Ectodermal cell (in vitro differentiated cells): ENCODE measurements around the gene TMPRSS2.

Source experiments
- H3K27ac ChIP-seq: 2 replicates; pipeline ENCODE4 v1.7.0; 2013; ENCODE audit warnings: mild to moderate bottlenecking, low read depth, low read length; ENCODE audit not compliant: insufficient read depth, poor library complexity, severe bottlenecking
- H3K27me3 ChIP-seq: 2 replicates; pipeline ENCODE4 v1.7.0; 2013; ENCODE audit warnings: mild to moderate bottlenecking, low read length; ENCODE audit not compliant: insufficient read depth, control insufficient read depth, poor library complexity, severe bottlenecking
- H3K36me3 ChIP-seq: one replicate; pipeline ENCODE4 v1.7.0; 2013; ENCODE audit warnings: low read length; ENCODE audit not compliant: control insufficient read depth, insufficient read depth
- H3K4me1 ChIP-seq: one replicate; pipeline ENCODE4 v1.7.0; 2013; ENCODE audit warnings: low read length; ENCODE audit not compliant: control insufficient read depth, insufficient read depth
- H3K4me3 ChIP-seq: 2 replicates; pipeline ENCODE4 v1.7.0; 2013; ENCODE audit warnings: low read depth, low read length, control low read depth; ENCODE audit not compliant: insufficient read depth
- H3K9me3 ChIP-seq: 2 replicates; pipeline ENCODE4 v1.7.0; 2013; ENCODE audit warnings: mild to moderate bottlenecking, low read length, moderate library complexity; ENCODE audit not compliant: control insufficient read depth
- WGBS, 2 experiments: methylation state at CpG; one replicate each; pipeline ENCODE4 v1.1.7; 2013; ENCODE audit warnings: missing lambda C conversion rate in 2 of 2; 5-methylcytosine and 5-hydroxymethylcytosine counted together

Gene TMPRSS2

DNA sequence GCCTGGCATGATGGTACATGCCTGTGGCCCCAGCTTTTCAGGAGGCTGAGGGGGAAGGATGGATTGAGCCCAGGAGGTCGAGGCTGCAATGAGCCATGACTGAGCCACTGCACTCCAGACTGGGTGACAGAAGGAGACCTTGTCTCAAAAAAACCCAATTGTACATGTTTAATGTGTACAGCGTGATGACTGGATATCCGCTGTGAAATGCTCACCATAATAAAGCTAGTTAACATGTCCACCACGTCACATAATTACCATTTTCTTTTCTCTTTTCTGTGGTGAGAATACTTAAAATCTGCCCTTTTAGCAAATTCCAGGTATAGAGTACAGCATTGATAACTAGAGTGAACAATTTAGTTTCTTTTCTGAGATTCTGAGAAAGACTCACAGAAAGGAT is 24.0 kb downstream of the TMPRSS2 start:
- Histone ChIP-seq H3K4me3 (no peak overlapping the region), H3K36me3 (no peaks in the 10 kb centered on the region), H3K27ac (no peak overlapping the region), H3K4me1 (no peaks in the 10 kb centered on the region), H3K9me3 (no peaks in the 10 kb centered on the region), H3K27me3 (no peaks in the 10 kb centered on the region)
- WGBS, 2 experiments, result 87 to 93% methylated on average over 4 of the region's 4 CpGs

DNA sequence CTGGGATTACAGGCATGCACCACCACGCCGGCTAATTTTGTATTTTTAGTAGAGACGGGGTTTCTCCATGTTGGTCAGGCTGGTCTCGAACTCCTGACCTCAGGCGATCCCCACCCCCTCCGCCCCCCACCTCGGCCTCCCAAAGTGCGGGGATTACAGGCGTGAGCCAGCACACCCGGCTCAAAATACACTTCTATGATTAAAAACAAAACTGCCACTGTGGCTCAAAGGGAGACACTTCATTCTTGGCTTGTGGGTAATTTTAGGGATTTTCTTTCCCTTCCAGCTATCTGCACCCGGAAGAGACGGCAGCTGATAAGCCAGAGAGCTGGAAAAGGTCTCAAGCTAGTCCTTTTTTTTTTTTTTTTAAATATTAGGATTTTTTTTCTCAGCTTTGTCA is 24.5 kb downstream of the TMPRSS2 start:
- 85 to 90% methylated on average over 9 to 12 of the region's 12 CpGs for WGBS, 2 experiments
- H3K4me1 ChIP-seq, result peaks cover 3% of the 10 kb centered on the region
- H3K36me3 ChIP-seq, result no peaks in the 10 kb centered on the region
- no peaks in the 10 kb centered on the region for H3K27me3 ChIP-seq
- H3K9me3 ChIP-seq, result no peaks in the 10 kb centered on the region
- no peak overlapping the region for H3K27ac ChIP-seq
- H3K4me3 ChIP-seq, result no peak overlapping the region

DNA sequence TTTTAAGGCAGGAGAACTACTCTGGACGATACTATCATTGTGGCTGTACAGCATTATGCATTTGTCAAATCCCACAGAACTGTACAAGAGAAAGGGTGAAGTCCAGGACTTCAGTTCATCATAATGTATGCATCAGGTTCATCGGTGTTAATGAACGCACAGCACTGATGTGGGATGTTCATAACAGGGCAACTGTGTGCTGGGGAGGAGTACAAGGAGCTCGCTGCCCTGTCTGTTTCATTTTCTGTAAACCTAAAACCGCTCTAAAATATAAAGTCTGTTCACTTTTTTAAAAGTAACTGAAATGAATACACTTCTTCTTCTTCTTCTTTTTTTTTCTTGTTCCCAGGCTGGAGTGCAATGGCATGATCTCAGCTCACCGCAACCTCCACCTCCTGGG is 25.0 kb downstream of the TMPRSS2 start:
- Histone ChIP-seq H3K27ac (no peak overlapping the region), H3K4me3 (no peak overlapping the region), H3K36me3 (no peaks in the 10 kb centered on the region), H3K27me3 (no peaks in the 10 kb centered on the region), H3K9me3 (no peaks in the 10 kb centered on the region), H3K4me1 (peaks cover 7% of the 10 kb centered on the region)
- 90 to 98% methylated on average over 6 of the region's 6 CpGs for WGBS, 2 experiments

DNA sequence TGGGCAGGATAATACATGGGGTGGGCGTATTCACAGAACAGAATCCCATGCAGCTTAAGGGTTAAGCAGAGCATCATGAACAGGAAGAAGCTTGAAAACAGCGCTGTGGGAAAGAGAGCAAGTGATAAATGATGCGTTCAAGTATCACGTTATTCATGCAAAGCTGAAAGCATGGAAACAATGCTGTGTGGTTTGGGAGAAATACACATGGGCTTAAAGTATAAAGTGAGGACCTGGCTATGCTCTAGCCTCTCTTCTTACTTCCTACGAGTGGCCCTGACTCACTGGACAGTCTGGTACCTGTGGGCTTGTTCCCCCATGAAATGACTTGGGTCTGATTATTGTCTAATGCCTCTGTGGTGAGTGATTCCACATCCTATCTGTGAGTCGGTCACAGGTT is 25.7 kb downstream of the TMPRSS2 start:
- Histone ChIP-seq H3K27ac (no peak overlapping the region), H3K27me3 (no peaks in the 10 kb centered on the region), H3K4me1 (peaks cover 12% of the 10 kb centered on the region), H3K9me3 (no peaks in the 10 kb centered on the region), H3K4me3 (no peak overlapping the region), H3K36me3 (no peaks in the 10 kb centered on the region)
- WGBS, 2 experiments, result 92 to 93% methylated on average over 6 of the region's 6 CpGs

DNA sequence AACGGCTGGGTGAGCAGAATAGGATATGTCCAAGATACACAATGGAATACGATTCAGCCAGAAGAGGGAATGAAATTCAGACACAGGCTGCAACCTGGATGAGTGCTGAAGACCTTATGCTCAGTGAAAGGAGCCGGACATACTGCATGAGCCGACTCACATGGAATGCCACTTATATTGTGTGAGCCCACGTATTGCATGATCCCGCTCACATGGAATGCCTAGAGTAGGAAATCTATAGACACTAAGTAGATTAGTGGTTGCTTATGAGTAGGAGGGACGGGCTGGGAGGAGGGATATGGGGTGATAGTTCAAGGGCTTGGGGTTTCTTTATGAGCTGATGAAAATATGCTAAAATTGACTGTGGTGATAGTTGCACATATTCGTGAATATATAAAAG is 26.8 kb downstream of the TMPRSS2 start:
- Histone ChIP-seq H3K27ac (no peak overlapping the region), H3K4me3 (no peak overlapping the region), H3K36me3 (no peaks in the 10 kb centered on the region), H3K9me3 (no peaks in the 10 kb centered on the region), H3K27me3 (no peaks in the 10 kb centered on the region), H3K4me1 (peaks cover 14% of the 10 kb centered on the region)
- 93 to 96% methylated on average over 7 of the region's 8 CpGs for WGBS, 2 experiments

DNA sequence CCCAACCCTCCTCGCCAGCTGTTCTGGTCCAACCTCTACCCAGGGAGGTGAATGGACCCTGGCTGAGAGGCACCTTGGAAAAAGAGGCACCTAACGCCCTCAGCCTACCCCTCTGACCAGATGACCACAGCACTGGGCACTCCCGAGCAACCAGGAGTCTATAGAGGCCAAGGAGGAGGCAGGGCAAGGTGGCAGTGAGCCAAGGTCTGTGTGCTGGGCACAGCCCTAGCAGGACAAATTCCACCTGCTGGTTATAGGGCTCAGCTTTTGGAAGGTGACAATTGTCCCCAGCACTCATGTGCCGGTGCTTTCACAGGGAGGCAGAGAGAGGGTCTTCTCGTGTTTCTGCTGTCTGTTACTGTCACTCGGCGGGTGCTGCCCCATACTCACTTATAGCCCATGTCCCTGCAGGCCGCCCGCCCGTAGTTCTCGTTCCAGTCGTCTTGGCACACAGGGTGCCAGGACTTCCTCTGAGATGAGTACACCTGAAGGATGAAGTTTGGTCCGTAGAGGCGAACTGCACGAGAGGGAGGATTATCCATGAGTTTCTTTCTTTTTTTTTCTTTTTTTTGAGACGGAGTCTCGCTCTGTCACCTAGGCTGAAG is 27.8 kb downstream of the TMPRSS2 start:
- H3K27ac ChIP-seq, result no peak overlapping the region
- H3K4me1 ChIP-seq, result peaks cover 14% of the 10 kb centered on the region
- no peaks in the 10 kb centered on the region for H3K27me3 ChIP-seq
- no peaks in the 10 kb centered on the region for H3K36me3 ChIP-seq
- no peaks in the 10 kb centered on the region for H3K9me3 ChIP-seq
- no peak overlapping the region for H3K4me3 ChIP-seq
- WGBS, 2 experiments, result 91 to 93% methylated on average over 17 of the region's 17 CpGs

DNA sequence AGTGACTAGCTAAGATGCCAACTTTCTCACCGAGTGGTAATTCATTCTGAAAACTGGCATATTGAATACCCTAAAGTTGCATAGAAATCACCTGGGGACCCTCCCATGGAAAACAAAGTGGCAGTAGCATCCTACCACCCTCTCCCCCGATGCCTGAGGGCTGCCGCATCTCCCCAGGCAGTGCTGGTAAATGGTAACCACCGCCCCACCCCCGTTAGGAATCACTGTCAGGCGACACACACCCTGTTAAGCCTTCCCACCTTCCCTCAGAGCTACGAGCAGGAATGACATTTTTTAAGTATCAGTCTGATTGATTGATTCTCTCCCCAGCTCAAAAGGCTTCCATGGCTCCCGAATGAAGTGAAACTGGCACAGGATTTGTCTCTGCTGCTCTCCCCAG is 28.3 kb downstream of the TMPRSS2 start:
- no peak overlapping the region for H3K27ac ChIP-seq
- 66 to 71% methylated on average over 8 of the region's 8 CpGs for WGBS, 2 experiments
- no peaks in the 10 kb centered on the region for H3K27me3 ChIP-seq
- H3K9me3 ChIP-seq, result no peaks in the 10 kb centered on the region
- no peaks in the 10 kb centered on the region for H3K36me3 ChIP-seq
- no peak overlapping the region for H3K4me3 ChIP-seq
- peaks cover 14% of the 10 kb centered on the region for H3K4me1 ChIP-seq

DNA sequence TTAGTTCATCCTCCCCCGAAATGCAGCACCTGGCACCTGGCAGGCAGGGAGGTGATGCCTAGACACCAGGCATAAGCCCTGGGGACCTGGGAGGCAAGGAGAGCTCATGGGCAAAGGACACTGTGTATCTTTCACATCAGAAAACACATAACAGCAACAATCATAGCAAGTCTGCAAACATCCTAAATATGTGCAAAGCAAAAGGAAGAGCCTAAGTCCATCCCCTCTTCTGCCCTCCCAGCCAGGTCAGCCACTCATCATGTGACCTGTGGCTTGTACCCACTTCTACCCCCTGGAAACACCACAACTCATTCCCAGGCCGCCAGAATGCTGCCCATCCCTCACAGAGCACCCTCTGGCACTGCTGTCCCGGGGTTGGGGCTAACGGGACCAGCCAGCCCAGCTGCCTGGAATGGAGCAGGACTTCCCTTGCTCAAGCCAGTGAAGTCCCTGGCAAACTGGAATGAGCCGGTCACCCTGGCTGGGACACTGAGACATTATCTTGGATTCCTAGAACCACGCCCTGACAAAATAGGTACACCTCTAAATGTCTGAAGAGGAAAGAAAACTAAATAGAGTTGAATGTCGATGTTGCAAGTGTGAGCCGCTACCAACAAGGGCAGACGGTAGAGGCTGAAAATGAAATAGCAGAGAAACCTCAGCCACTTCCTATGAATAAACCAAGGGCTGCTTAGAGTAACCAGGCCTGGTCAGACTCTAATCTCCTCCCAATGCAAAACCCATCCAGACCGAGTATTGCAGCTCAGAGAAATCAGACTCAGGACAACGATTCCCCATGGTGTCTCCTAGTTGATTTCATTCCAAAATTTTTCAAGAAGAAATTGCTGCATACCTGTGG is 29.4 kb downstream of the TMPRSS2 start:
- no peak overlapping the region for H3K27ac ChIP-seq
- H3K4me3 ChIP-seq, result no peak overlapping the region
- peaks cover 14% of the 10 kb centered on the region for H3K4me1 ChIP-seq
- H3K27me3 ChIP-seq, result no peaks in the 10 kb centered on the region
- H3K36me3 ChIP-seq, result no peaks in the 10 kb centered on the region
- 79 to 82% methylated on average over 11 of the region's 11 CpGs for WGBS, 2 experiments
- no peaks in the 10 kb centered on the region for H3K9me3 ChIP-seq

DNA sequence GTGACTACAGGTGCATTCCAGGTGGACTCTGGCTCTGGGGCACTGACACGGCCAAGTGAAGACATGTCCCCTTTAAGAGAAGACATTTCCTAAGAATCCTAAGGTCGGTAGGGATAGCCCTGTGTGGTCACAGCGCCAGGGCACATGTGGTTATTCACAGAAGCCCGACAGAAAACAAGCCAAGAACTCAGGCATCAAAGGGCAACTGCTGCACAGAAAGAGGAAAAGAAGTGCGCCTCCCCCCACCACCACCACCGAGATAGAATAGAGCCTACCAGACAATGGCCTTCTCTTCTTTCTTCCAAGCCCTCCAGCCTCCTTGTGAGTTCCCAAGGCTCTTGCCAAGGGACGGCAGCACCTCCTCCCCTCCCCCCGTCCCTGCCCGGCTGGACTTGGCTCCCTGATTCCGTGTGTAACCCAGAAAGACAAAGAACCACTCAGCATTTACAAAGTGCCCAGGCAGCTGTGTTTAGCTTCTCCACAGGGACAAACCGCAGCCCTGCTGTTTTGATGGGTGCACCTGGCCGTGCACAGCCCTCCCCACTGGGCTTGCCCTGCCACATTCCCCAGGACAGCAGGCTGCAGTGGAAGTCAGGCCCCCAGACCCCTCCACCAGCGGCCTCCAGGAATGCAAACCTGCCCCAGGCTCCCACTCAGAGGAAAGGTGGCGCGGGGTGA is 30.2 kb downstream of the TMPRSS2 start:
- Histone ChIP-seq H3K9me3 (no peaks in the 10 kb centered on the region), H3K27ac (no peak overlapping the region), H3K4me1 (peaks cover 14% of the 10 kb centered on the region), H3K27me3 (no peaks in the 10 kb centered on the region), H3K36me3 (no peaks in the 10 kb centered on the region), H3K4me3 (no peak overlapping the region)
- WGBS, 2 experiments, result 10 to 12% methylated on average over 15 of the region's 15 CpGs

DNA sequence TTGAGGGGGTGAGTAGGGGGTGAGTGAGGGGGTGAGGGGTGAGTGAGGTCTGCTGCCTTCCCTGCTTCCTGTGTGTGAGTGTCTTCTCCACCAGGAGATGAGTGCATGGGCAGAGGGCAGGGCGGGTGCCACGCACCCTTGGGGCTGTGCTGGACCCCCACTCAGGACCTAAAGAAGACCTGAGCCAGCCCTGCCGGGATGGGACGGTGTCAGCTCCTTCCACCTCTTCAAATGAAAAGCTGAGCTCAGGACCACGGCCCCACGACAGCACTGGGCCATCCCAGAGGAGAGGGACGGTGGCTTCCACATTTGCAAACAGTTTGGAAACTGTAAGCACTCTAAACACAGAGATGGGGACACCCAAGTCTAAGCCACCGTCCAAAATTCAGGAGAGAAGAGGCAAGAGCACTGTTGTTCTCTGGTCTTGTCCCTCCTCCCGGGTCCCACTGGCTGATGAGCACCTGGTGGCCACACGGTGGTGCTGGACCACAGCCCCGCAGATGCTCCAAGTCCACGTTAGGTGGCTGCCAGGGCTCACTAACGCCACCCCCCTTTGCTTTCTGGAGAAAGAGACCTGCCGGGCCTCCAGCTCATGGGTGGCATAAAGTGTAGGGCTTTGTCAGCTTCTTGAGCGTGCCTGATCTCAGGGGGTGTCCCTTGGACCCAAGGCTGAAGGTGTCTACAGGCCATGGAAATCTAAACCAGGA is 32.1 kb downstream of the TMPRSS2 start:
- H3K9me3 ChIP-seq, result no peaks in the 10 kb centered on the region
- H3K4me3 ChIP-seq, result no peak overlapping the region
- 83 to 85% methylated on average over 15 of the region's 15 CpGs for WGBS, 2 experiments
- H3K4me1 ChIP-seq, result peaks cover 14% of the 10 kb centered on the region
- no peaks in the 10 kb centered on the region for H3K36me3 ChIP-seq
- no peak overlapping the region for H3K27ac ChIP-seq
- H3K27me3 ChIP-seq, result no peaks in the 10 kb centered on the region
